ENCODE measurements around the gene FAM216B.
"Not testable (repeated sequence)": the region's sequence is repeated elsewhere in the genome, so short reads cannot be mapped to it uniquely, and the experiment has no call there.

GRCh38 chr13:42776558-42776957 is 4.8 kb upstream of the FAM216B start:
- TF ChIP-seq, protein P1, sequence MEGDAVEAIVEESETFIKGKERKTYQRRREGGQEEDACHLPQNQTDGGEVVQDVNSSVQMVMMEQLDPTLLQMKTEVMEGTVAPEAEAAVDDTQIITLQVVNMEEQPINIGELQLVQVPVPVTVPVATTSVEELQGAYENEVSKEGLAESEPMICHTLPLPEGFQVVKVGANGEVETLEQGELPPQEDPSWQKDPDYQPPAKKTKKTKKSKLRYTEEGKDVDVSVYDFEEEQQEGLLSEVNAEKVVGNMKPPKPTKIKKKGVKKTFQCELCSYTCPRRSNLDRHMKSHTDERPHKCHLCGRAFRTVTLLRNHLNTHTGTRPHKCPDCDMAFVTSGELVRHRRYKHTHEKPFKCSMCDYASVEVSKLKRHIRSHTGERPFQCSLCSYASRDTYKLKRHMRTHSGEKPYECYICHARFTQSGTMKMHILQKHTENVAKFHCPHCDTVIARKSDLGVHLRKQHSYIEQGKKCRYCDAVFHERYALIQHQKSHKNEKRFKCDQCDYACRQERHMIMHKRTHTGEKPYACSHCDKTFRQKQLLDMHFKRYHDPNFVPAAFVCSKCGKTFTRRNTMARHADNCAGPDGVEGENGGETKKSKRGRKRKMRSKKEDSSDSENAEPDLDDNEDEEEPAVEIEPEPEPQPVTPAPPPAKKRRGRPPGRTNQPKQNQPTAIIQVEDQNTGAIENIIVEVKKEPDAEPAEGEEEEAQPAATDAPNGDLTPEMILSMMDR (IDR thresholded peaks at IDR 0.05; ENCODE audit: poor library complexity): not testable (repeated sequence)
- not testable (repeated sequence) for TF ChIP-seq EZH2phosphoT487 (IDR thresholded peaks at IDR 0.05; ENCODE audit: low read depth, severe bottlenecking, unreplicated experiment)
